Measurements from ENCODE around the gene LRRK1.

LRRK1 gene

DNA sequence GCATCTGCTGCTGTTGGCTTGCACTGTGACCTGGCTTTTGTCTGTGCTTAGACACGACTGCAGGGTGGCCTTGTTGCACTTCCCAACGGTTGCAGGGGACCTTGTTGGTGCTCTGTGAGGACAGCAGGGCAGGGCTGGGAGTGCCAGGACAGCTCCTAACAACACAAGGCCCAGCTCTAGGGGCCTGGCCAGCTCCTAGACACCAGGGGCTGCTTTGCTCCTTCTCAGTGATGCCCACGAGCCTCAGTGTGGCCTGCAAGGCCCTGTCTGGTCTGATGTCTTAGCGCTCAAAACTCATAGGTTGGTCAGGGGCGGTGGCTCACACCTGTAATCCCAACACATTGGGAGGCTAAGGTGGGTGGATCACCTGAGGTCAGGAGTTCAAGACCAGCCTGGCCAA lies 183.6 kb downstream of the LRRK1 start:
- no peak for DNase-seq

DNA sequence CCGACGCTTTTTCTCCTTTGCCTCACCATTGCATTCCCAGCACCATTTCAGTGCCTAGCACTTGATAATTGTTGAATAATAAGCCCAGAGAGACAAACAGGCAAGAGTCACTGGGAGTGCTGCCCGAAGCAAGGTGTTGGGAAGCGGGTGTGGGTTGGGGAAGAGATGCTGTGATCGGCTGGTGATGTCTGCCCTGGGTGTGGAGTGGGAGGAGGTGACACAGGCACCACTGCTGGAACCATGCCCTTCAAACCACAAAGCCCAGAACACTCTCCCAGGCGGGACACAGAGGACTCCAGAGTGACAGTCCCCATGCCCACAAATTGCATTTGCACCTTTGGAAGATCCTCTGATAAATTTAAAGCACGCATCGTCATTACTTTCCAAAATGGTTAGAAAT lies 184.4 kb downstream of the LRRK1 start:
- no peak for DNase-seq

DNA sequence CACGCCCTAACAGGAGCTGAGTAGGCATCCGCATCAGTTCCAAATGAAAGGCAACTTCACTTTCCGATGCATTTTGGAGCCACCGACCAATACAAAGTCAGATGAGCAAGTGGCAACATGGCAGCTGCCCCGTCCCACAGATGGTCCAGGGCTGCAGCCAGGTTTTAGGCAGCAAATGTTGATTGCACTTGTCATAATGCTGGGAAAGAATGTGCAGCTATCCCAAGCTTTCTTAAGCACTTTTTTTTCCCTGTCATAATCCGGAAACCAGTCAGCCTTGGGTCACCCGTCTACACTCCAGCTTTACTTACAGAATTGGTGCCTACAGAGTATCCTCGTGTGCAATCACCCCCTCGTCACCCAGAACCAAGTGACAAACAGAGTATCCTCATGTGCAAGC lies 185.0 kb downstream of the LRRK1 start:
- no peak for DNase-seq

DNA sequence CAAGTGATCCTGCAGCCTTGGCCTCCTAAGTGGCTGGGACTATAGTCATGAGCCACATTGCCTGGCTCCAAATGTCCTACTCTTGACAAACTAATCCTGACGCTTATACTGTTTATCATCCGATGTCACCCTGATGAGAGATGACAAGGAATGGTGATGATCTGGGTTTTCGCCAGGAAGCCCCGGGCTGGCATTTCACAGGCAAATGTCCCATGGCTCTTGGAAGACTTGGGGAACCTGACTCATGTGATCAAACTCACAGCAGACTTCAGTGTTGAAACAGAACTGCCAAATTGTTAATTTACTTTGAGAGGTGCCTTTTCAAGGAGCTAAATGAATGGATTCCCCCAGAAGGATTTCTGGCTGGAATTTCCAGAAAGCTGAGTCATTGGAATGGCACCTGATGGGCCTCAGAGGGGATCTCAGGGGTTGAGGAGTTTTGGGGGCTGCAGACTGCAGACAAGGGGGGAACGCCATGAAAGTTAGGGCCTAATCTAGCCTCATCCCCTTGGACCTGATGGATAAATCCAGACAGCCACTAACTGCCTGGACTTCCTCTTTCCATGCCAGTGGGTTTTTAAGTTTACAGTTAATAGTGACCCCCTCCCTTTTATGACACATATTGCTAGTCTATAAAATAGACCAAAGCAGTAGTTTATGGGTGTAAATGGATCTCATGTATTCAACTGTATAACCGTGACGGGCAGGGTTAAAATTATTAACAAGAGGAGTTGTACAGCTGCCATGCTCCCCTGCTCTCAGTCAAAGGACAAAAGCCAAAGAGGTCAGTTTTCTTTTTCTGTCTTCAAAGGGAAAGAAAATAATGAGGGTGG lies 186.1 kb downstream of the LRRK1 start:
- no peak for DNase-seq

DNA sequence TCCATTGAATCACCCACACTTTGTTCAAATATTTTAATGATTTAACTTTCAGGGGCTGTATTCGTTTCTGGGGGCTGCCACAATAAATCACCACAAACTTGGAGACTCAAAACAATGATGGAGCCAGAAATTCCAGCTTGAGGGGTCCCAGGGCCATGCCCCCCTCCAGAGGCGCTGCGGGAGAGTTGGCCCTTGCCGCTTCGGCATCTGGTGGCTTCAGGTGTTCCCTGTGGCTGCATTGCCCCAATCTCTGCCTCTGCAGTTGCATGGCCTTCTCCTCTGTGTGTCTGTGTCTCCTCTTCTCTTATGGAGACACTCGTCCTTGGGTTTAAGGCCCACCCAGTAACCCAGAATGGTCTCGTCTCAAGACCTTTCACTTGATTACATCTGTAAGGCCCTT lies 187.9 kb downstream of the LRRK1 start:
- no peak for DNase-seq

DNA sequence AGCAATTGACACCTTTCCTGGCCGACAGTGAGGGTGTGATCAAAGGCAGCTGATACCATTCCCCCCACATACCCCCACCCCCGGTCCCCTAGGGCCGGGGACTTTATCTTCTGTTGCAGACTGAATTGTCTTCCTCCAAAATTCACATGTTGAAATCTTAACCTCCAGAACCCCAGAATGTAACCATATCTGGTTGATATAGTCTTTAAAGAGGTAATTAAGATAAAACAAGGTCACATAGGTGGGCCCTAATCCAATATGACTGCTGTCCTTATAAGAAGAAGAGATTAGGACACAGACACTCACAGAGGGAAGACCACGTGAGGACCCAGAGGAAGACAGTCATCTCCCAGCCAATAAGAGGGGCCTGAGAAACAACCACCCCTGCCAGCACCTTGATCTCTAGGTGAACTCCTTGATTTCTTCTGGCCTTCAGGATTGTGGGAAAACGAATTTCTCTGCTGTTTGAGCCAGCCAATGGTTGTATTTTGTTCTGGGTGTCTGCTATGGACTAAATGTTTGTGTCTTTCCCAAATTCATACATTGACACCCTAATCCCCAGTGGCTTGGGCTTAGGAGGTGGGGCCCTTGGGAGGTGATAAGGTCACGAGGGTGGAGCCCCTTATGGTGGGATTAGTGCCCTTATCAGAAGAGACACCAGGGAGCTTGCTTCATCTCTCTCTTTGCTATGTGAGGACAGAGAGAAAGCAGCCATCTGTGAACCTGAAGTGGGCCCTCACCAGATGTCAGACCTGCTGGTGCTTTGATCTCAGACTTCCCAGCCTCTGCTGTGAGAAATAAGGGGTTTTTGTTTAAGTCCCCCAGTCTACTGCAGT lies 188.7 kb downstream of the LRRK1 start:
- no peak for DNase-seq

DNA sequence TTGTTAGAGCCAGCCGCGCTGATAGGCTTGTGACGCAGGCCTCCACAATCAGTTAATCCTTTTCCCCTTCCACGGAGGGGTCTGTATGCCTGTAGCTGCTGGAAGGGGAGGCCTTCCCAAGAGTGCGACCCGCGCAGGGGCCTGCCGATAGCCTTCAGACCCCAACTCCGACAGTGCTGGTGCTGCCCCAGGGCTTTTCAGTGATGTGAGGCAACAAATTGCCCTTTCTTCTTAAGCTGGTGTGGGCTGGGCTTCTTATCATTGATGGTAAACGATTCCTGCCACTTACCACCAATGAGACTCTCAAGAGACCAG lies 189.3 kb downstream of the LRRK1 start:
- DNase-seq: no peak

DNA sequence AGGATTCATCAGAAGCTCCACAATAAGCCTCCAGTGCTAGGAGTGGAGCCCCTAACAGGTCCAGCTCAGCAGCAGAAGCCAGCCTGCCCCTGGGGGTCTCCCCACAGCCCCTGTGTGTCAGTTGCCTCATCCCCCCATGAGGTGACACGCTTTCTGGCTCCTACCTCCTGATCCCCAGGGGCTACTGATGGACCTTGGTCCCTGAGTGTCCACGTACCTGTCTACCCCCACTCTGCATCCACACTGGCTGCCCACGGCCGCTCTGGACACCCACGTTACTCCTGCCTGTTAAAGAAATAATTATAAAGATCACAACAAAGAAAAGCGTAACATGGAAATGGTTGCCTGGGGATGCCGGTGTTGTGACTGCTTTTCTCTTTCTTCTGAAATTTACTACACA lies 189.6 kb downstream of the LRRK1 start:
- no peak for DNase-seq

DNA sequence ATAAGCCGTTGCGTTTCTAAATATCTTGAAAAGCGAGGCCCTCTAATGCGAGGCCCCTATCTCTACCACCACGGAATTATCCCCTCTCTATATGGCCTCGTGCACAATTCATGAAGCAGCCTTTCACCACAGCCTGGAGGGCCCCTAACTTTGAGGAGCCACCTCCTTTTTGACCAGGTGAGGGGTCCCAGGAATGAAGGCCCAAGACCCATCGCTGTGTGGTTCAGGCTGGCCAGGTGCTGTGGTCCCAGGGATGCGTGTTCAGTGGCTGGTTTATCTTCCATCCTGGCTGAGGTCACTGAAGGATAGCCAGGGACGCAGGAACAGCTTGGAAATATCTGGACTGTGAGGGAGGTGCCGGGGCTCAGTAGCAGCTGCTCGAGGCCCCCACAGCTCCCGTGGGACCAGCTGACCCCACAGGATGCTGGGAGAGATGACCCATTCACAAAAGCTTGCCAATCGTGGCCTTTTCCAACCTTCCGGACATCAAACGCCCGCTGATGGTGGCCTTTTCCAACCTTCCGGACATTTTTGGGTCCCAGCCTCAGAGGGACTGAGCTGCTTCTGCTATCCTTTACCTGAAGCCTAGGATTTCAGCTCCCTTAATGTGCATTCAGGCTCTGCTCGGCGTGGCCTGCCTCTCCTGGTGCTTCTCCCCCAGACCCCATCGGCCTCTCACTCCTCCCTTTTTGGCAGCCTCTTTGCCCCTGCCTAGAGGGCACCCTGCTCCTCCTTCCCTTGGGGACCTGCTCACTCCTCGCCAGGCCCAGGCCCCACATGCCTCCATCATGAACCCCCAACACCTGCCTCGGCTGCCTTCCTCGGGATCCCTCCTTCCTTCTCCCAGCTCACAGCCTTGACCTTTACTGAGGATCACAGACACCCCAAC lies 191.8 kb downstream of the LRRK1 start:
- no peak for DNase-seq

DNA sequence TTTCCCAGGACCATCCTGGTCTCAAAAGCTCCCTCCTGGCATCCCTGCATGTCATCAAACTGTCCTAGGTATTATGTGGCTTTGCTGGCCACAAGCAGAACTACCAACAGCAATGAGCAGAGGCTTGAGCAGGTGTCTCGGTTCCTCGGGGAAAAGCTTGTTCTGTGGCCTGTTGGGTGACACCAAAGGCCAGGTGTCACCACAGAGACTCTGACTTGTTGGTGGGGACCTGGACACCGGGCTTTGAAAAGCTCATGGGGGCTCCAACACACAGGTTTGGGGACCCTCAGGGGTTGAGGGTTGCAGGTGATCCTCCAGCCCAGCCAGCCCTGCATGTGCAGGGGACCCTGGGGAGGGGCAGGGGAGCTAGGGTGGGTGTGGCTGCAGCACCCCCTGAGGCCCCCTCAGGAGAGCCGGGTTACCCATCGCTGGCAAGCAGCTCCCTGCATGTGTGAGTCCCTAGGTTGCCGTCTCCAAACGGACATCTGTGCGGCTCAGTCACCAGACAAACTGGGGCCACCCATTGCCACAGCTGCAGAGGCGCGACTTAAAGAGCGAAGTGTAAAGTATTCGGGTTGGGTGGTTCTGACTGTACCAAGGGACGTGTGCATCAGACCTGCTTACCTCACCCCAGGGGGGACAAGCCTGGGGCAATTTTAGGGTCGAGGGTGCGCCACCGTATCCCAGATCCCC lies 192.6 kb downstream of the LRRK1 start:
- DNase-seq: no peak

DNA sequence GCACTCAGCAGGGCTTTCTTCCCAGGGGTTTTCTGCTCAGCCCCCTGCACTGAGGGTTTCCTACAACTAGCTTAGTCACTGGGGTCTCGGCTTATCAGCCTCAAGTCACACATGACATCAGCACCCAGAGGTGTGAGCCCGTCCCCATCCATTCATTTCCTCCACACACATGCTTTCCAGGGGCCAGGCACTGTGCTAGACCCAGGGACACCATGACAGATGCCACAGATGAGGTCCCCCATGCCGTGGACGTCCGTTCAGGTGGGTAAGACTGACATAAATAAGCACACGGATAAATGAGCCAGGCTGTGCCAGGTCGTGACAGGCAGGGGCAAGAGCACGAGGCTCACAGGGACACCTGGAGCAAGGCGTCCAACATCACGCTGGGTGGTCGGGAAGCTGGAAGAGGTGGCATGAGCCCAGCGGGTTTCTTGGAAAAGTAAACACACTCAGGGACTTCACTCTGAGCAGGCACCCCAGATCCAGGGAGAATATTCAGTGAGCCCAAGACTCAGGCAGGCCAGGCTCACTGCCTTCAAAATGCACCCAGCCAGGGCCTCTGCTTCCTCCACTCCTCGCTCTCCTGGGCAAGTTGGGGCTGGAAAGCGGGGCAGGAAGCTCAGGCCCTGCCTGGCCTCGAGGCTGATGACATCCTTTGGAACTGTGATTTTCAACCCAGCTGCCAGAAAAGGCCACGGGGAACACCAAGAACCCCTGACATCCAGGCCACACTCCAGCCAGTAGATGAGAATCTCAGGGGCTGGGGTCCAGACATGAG lies 193.4 kb downstream of the LRRK1 start:
- no peak for DNase-seq

DNA sequence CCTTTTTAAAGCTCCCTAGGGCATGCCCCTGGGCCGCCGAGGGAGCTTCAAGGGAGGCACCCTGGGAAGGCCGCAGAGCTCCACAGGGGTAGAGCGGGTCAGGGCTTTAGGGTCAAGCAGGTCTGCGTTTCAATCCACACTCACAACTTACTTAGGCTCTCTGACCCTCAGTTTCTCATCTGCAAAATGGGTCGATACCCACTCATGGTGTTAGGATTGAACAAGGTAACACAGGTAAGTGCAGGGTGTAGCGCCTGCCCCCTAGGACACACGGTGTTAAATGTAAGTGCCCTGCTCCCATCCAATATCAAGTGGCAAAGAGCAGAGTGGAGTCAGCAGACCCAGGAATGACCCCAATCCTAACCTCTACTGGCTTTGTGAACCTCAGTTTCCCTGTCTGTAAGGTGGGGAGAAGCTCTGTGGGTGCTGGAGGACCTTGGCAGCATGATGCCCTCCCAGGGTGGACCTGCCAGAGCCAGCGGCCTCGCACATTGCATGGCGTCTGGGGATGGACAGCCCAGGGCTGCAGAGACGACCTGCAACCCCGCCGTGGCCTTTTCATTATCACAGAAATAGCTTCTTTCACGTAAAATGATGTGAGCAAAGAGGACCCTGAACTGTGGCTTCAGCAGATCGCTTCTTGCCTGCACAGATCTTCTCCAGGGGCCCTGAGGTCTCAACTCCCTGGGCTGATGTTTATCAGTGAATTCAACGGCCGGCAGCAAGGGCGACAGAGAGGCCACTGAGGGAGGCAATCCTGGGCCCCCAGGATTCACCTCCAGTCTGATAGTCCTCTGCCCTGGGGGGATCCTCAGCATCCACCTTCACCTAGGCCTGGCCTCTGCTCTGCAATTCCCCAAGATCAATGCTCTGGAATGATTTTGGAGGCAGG lies 194.2 kb downstream of the LRRK1 start:
- no peak for DNase-seq

DNA sequence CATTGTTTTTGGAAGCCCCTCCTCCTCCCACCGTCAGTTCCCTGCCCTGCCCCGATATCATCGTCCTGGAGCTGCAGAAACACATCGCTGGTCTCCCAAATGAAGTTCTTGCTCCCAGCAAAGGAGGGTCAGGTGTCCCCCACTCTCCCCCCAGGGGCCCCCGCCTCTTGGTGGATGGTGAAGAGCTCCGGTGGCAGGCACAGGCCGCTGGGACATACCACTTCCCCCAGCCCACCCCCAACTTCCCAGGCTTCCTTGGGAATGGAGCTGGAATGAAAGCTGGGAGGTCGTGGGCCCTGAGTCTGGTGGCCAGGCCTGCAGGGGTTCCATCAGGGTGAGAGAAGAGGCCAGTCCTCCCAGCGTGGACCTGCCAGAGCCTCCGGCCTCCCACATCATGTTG lies 195.0 kb downstream of the LRRK1 start:
- DNase-seq: no peak

DNA sequence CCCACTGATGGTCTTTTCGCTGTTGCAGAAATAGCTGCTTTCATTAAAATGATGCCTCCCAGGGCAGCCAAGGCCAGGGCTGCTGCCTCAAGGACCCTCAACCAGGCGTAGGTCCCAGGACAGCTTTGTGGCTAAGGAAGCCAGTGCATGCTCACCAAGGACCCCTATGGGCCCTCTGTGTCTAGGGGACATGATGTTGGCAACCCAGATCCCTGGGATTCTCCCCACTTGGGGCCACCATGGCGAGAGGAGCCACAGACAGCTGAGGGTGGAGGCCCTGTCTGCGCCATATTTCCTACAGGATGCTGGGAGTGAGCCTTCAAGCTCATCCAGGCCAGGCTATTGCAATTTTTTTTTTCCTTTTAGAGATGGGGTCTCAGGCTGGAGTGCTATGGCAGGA lies 195.5 kb downstream of the LRRK1 start:
- no peak for DNase-seq

DNA sequence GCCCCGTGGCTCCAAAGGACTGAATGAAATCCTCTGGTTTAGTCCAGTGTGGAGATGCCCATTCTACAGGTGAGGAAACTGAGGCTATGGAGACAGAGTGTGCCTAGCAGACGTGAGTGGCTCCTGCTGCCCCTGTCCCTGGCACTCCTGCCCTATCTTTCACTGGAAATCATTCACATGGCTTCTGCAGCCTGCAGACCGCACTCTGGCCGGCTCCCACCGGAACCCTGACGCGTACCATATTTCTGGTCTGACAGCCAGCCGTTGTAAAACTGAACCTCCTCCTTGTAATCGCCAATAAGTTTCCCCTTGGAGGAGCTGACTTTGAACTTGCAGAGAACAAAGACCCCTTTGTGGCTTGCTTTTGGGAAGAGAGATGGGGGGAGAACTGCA lies 196.2 kb downstream of the LRRK1 start:
- no peak for DNase-seq

DNA sequence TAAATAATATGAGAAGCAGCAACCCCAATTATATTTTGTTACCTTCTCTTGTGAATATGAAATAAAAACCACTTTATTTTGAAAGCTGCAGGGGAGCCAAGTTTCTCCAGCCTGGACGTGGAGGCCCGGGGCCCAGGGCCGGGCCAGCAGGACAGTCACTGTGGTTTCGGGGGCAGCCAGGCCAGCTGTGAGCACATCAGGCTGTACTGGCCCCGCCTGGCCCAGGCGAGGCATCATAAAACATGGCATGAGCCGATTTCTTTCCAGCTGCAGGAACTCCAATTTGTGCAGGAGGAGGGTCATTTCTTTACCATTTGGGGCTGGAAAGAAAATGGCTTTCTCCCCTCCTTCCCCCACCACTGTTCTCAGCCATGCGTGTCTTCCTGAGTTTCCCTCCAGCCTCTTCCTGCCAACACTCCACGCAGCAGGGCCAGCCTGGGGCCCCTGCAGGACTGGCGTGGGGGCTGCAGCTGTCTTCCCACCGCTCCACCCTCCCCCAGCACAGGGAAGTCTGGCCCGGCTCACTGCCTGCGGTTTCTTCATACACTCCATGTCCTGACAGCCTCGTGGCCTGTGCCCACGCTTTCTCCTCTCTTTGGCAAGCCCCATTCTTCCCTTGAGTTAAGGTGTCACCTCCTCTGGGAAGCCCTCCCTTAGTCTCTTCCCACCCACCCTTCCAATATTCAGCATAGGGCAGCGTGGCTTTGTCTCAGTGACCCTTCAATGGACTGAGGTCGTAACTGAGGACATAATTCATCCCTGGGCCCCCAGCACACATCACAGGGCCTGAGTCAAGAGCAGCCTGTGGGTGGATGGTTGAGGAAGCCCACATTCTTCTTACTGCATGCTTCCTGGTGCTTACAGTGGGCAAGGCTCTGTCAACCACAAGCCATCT lies 196.9 kb downstream of the LRRK1 start:
- peak in 1 of 2 donors; percentile 44 for DNase-seq

DNA sequence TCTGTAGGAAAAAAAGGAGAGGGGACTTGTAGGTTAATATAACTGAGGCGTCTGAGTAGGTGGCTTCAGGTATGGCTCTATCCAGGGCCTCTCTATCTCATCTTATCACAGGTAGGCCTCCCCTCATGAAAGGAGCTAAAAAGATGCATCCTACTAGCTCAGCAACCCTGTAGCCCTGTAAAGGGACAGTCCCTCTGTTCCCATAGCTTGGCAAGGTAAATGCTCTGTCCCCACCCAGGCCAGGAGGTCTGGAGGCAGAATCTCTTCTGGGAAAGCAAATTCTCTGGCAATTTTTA lies 197.5 kb downstream of the LRRK1 start:
- DNase-seq: no peak

DNA sequence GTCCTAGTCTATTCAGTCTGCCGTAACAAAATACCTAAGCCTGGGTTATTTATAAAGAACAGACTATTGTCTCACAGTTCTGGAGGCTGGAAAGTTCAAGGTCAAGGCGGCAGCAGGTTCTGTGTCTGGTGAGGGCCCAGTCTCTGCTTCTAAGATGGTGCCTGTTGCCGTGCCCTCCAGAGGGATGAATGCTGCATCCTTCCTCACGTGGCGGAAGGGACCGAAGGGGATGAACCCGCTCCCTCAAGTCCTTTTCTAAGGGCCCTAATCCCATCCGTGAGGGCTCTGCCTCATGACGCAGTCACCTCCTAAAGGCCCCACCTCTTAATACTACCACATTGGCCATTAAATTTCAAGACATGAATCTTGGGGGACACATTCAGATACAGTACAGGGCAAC lies 199.0 kb downstream of the LRRK1 start:
- DNase-seq: no peak

DNA sequence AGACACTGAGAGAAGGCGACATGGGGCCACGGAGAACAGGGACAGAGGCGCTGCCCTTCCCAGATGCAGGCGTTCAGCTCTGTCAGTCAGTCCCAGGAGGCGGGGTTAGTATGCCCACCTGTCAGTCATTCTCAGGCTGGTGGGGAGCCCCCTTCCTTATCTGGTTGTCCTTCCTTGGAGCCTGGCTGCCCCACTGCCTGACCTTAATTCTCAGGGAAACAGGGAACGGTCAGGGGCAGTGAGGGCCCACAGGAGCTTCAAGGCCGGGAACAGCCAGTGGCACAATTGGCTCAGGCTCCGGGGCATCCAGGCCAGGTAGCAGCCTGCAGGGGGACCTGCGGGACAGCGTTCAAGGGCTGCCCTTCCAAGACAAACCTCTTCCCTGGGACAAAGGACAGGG lies 199.5 kb downstream of the LRRK1 start:
- no peak for DNase-seq

DNA sequence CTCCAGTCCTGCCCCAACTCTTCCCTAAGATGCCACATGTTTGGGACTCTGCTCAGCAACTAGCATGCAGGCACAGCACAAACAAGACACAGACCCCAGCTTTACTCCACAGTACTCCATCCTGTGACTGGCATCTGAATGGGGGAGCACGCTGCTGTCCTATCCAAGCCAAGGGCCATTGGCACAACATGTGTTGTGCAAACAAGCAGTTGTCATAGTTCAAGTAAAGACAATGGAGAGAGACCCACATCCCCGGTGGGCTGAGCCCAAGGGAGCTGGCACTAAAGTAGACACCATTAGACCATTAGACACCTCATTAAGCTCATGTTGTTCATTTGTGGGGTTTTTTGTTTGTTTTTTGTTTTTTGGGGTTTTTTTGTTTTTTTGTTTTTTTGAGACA lies 200.0 kb downstream of the LRRK1 start:
- no peak for DNase-seq
